ENCODE results near the gene VAV1.
"Not testable (repeated sequence)": the region's sequence is repeated elsewhere in the genome, so short reads cannot be mapped to it uniquely, and the experiment has no call there.

Gene VAV1

DNA sequence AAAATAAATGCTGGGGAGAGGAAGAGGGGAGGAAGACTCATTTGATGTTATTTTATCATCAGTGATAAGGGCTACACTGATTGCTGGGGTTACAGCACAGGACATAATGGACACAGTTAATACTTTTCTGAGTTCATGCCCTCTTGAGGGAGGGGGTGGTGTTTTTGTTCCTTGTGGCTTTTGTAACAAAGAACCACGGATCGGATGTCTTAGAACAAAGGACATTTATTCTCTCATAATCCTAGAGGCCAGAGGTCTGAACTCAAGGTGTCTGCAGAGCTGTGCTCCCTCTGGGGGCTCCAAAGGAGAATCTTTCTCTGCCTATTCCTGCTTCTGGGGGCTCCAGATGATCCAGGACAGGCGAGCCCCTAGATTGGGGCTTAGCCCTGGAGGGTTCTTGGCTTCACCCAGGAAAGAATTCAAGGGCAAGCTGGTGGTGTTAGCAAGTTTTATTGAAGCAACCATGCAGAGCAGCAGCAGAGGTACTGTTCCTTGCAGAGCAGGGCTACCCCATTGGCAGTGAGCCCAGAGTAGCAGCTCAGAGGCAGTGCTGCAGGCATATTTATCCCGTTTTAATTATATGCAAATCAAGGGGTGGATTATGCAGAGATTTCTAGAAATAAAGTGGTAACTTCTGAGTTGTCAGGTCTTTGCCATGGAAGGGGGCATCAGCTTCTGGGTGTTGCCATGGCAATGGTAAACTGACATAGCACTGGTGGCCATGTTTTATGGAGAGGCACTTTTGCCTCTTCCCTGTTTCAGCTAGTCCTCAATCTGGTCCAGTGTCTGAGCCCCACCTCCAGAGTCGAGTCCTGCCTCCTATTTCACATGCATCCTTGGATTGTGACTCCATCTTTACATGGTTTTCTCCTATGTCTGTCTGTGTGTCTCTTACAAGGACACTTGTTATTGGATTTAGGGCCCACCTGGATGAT, 18.0 kb downstream of the VAV1 start:
- no peak for DNase-seq (ENCODE audit: low read depth)

- DNase-seq (ENCODE audit: low read depth): no peak
These were observed 18.7 kb downstream of the VAV1 start for GRCh38 chr19:6791237-6791636.

GRCh38 chr19:6793411-6793810, 20.9 kb downstream of the VAV1 start:
- DNase-seq (ENCODE audit: low read depth): no peak

DNA sequence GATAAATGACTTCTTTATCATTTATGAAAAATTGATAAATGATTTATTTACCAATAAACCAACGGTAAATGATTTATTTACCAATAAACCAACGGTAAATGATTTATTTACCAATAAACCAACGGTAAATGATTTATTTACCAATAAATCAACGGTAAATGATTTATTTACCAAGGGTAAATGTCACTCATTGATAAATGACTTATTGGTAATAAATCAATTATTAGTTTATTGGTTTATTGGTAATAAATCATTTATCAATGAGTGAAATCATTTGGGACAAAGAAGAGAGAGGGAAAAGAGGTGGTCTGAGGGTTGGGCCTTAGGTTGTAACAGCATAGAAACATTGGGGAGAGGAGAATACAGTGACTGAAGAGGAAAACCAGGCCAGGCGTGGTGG, 21.5 kb downstream of the VAV1 start:
- DNase-seq (ENCODE audit: low read depth): no peak

- DNase-seq (ENCODE audit: low read depth): no peak
These were observed 22.4 kb downstream of the VAV1 start for GRCh38 chr19:6794686-6795431.

GRCh38 chr19:6796278-6796677, 23.8 kb downstream of the VAV1 start:
- no peak for DNase-seq (ENCODE audit: low read depth)

DNA sequence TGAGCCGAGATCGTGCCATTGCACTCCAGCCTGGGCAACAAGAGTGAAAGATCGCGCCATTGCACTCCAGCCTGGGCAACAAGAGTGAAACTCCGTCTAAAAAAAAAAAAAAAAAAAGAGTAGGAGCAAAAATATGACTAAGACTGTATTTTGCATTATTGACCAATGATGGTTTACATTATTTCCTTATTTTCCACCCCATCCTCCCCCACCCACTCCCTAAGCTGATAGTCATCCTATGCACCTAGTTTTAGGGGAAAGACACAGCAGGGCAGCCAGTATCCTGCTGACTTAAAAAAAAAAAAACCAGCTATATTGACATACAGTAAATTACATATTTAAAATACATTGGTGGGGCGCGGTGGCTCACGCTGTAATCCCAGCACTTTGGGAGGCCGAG, 25.1 kb downstream of the VAV1 start:
- no peak for DNase-seq (ENCODE audit: low read depth)

- not testable (repeated sequence) for DNase-seq (ENCODE audit: low read depth)
These were observed 27.8 kb downstream of the VAV1 start for GRCh38 chr19:6800160-6800790.

DNA sequence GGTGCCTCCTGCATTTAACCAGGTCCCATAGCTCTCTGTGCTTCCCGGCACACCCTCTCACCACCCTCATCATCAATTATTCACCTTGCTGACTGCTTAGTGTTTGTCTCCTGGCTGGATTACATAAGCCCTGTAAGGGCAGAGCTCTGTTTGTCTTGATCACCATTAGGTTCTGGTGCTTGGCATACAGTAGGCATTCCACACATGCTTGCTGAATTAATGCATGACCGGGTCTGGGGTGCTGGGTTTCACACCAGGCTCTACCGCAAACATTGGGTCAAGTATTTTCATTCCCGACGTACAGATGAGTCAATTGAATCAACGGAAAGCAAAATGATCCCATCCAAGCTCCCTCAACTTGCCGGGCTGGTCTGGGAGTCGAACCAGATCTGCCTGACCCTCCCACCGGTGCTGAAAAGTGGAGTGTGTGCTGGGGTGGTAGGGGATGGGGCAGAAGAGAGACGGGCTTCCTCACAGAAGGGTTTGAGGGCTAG, 28.5 kb downstream of the VAV1 start:
- DNase-seq (ENCODE audit: low read depth): no peak

GRCh38 chr19:6801485-6802086, 29.1 kb downstream of the VAV1 start:
- DNase-seq (ENCODE audit: low read depth): peak; percentile 64

DNA sequence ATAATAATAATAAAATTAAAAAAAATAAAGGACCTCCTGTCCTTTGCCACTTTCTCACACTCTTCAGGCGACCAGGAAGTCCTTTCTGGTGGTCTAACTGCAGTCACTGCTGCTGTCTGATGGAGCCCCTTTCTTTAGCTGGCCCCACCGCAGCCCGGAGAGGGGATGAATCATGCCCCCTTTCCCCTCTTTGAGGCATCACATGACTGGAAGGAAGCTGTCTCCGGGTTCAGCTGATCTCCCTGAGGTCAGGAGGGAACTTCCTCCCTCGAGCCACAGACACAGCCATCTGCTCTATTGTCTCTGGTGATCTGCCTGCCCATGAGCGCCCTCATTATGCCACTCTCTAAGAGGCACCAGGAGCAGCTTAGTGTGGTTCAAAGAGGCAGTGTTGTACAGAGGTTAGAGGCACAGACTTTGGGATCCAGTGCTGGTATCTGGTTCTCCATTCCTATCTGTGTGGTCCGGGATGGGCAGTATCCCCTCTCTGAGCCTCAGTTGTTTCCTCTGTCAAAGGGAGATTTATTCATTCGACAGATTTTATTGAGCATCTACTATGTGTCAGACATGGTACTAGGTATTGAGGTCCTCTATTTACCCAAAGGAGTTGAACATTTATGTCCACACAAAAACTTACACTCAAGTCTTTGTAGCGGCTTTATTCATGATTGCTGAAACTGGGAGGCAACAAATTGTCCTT, 30.0 kb downstream of the VAV1 start:
- DNase-seq (ENCODE audit: low read depth): peak; percentile 35

- no peak for DNase-seq (ENCODE audit: low read depth)
These were observed 30.5 kb downstream of the VAV1 start for GRCh38 chr19:6803036-6803404.

DNA sequence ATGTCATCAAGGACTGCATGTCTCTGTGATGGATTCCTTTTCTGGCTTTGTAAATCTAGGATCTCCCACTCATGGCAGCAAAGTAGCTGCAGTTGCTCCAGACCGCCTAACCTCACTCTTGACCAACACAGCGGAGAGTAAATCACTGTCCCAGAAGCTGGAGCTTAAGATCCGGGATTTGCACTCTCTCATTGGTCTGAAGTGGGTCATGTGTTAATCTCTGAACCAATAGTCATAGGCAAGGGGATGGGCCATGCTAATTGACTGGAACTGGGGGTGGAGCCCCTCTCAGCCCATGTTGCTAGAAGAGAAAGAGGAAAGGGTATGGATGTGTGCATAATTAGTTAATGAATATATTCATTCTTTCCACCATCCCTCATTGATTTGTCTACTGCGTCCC, 34.0 kb downstream of the VAV1 start:
- DNase-seq (ENCODE audit: low read depth): no peak

GRCh38 chr19:6807291-6807690, 34.8 kb downstream of the VAV1 start:
- no peak for DNase-seq (ENCODE audit: low read depth)

- DNase-seq (ENCODE audit: low read depth): no peak
These were observed 36.0 kb downstream of the VAV1 start for GRCh38 chr19:6808494-6808893.

DNA sequence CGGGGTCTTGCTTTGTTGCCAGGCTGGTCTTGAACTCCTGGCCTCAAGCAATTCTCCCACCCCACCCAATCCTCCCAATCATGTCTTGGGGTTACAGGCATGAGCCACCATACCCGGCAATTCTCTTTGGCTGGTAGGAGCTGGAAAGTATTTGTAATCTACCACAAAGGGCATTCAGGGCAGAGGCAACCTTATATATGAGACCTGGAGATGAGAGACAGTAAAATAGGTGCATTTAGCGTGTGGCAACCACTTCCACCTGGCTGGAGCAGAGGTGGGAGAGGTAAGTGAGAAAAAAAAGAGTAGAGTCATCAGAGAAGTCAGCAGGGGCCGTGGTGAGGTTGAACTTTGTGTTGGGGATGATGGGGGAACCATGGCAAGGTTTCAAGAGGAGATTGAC, 36.8 kb downstream of the VAV1 start:
- DNase-seq (ENCODE audit: low read depth): no peak

- no peak for DNase-seq (ENCODE audit: low read depth)
These were observed 38.9 kb downstream of the VAV1 start for GRCh38 chr19:6811378-6811777.

DNA sequence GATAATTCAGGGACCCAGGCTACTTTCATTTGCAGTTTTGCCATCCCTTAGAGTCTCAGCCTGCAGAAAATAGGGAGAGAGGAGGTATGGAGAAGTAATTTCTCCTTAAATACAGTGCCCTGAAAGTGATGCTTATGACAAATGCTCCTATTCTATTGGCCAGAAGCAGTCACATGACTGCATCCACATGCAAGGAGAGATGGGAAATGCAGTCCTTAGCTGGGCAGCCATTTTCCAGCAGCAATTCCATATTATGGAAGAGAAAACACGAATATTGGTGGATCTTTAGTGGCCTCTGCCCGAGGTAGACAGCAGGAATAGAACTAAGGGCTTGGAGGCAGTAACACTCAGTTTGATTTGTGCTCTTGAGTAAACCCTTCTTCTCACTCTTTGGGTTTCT, 39.4 kb downstream of the VAV1 start:
- no peak for DNase-seq (ENCODE audit: low read depth)

DNA sequence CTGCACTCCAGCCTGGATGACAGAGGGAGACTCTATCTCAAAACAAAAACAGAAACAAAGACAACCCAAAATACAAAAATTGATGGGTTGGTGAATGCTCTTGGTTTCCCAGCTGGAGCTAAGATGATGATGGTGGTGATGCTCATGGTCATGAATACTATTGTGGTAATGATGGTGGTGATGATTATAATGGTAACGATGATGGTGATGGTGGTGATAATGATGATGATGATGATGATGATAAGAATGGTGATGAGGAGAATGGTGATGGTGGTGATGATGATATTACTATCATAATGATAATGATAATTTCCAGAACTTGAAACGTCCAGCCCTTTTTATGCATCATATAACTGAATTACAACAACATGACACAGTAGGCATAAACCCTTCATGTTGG, 40.1 kb downstream of the VAV1 start:
- no peak for DNase-seq (ENCODE audit: low read depth)

DNA sequence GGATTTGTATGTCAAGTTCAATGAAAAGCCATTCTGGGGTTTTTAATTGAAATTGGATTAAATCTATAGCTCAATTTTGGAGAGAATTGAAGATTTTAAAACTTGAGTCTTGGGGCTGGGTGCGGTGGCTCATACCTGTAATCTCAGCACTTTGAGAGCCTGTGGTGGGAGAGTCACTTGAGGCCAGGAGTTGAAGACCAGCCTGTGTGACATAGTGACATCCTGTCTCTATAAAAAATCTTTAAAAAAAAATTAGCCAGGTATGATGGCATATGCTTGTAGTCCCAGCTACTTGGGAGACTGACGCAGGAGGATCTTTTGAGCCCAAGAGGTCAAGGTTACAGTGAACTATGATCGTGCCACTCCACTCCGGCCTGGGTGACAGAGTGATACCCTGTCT, 41.2 kb downstream of the VAV1 start:
- no peak for DNase-seq (ENCODE audit: low read depth)

GRCh38 chr19:6817179-6817578, 44.7 kb downstream of the VAV1 start:
- no peak for DNase-seq (ENCODE audit: low read depth)

DNA sequence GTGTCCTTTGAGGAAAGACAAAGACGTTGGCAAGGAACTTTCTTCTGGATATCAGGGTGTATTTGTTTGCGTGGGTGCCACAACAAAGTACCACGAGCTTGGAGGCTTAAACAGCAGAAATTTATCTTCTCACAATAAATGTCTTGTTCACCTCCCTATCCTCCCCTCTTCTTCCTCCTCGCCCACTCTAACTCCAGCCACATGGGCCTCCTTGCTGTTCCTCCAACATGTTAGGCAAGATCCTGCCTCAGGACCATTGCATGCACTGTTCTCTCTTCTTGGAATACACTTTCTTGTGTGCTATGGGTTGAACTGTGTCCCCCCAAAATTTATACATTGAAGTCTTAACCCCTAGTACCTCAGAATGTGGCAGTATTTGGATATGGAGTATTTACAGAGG, 45.7 kb downstream of the VAV1 start:
- DNase-seq (ENCODE audit: low read depth): no peak
